Ishikawa (cell line): ENCODE data around the gene COL4A2.

Experiments used
- CEBPB ChIP-seq: IDR thresholded peaks from 2 replicates; pipeline ENCODE4 v1.6.1; 2012
- CREB1 ChIP-seq: IDR thresholded peaks from 2 replicates; pipeline ENCODE4 v1.6.1; 2012; ENCODE audit warnings: low read depth
- EGR1 ChIP-seq: IDR thresholded peaks from 2 replicates; pipeline ENCODE4 v1.6.1; 2012
- EP300 ChIP-seq: IDR thresholded peaks from 2 replicates; pipeline ENCODE4 v1.6.1; 2012; ENCODE audit warnings: borderline replicate concordance
- FOXM1 ChIP-seq: IDR thresholded peaks from 2 replicates; pipeline ENCODE4 v1.6.1; 2012; ENCODE audit warnings: low read depth, borderline replicate concordance
- NFIC ChIP-seq: IDR thresholded peaks from 2 replicates; pipeline ENCODE4 v1.6.1; 2012
- RAD21 ChIP-seq: IDR thresholded peaks from 2 replicates; pipeline ENCODE4 v1.6.1; 2012; ENCODE audit warnings: low read depth
- TAF1 ChIP-seq: IDR thresholded peaks from 2 replicates; pipeline ENCODE4 v1.6.1; 2012; ENCODE audit warnings: low read depth, mild to moderate bottlenecking
- TCF12 ChIP-seq: IDR thresholded peaks from 2 replicates; pipeline ENCODE4 v1.6.1; 2012; ENCODE audit warnings: low read depth
- TEAD4 ChIP-seq: IDR thresholded peaks from 2 replicates; pipeline ENCODE4 v1.6.1; 2012
- USF1 ChIP-seq: IDR thresholded peaks from 2 replicates; pipeline ENCODE4 v1.6.1; 2012
- YY1 ChIP-seq: IDR thresholded peaks from 2 replicates; pipeline ENCODE4 v1.6.1; 2012; ENCODE audit warnings: low read depth
- ZBTB7A ChIP-seq: IDR thresholded peaks from 2 replicates; pipeline ENCODE4 v1.6.1; 2012; ENCODE audit warnings: low read depth
- TF ChIP-seq, protein P1 (sequence below): IDR thresholded peaks from 2 replicates; pipeline ENCODE4 v1.6.1; 2012
- TF ChIP-seq, protein P2 (sequence below): IDR thresholded peaks from 2 replicates; pipeline ENCODE4 v1.6.1; 2012; ENCODE audit warnings: low read depth, mild to moderate bottlenecking

COL4A2 gene

DNA sequence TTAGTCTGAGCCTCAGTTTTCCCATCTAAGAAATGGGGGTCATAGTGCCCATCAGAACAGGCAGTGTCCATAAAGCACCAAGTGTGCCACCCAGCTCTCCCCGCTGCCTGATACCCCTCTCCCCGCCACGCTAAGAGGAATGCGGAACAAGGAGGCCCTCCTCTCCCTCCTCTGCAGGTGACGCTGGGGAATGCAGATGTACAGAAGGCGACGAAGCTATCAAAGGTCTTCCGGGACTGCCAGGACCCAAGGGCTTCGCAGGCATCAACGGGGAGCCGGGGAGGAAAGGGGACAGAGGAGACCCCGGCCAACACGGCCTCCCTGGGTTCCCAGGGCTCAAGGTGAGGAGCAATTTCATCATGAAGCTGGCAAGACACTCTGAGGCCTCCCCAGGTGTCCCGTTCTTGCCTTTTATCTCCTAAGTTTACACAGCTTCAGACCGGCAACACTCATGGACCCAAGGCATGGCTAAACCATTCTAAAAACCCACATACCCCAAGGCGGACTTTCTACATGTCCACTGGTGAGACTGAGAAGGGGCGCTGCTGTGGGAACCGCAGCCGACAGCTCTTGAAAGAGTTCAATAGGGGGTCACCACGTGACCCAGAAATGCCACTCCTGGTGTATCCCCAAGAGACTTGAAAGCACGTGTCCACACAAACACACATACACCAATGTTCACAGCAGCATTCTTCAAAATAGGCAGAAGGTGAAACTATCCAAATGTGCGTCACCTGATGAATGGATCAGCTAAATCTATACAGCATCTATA, 151.7 kb downstream of the COL4A2 start:
- TF ChIP-seq EGR1 (no peak), EP300 (no peak), USF1 (no peak), RAD21 (no peak), ZBTB7A (no peak), TEAD4 (no peak), YY1 (no peak), CREB1 (no peak), TAF1 (no peak), NFIC (no peak), CEBPB (no peak), TCF12 (no peak), FOXM1 (no peak)
- TF ChIP-seq, protein P1, sequence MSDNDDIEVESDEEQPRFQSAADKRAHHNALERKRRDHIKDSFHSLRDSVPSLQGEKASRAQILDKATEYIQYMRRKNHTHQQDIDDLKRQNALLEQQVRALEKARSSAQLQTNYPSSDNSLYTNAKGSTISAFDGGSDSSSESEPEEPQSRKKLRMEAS = no peak
- TF ChIP-seq, protein P2, sequence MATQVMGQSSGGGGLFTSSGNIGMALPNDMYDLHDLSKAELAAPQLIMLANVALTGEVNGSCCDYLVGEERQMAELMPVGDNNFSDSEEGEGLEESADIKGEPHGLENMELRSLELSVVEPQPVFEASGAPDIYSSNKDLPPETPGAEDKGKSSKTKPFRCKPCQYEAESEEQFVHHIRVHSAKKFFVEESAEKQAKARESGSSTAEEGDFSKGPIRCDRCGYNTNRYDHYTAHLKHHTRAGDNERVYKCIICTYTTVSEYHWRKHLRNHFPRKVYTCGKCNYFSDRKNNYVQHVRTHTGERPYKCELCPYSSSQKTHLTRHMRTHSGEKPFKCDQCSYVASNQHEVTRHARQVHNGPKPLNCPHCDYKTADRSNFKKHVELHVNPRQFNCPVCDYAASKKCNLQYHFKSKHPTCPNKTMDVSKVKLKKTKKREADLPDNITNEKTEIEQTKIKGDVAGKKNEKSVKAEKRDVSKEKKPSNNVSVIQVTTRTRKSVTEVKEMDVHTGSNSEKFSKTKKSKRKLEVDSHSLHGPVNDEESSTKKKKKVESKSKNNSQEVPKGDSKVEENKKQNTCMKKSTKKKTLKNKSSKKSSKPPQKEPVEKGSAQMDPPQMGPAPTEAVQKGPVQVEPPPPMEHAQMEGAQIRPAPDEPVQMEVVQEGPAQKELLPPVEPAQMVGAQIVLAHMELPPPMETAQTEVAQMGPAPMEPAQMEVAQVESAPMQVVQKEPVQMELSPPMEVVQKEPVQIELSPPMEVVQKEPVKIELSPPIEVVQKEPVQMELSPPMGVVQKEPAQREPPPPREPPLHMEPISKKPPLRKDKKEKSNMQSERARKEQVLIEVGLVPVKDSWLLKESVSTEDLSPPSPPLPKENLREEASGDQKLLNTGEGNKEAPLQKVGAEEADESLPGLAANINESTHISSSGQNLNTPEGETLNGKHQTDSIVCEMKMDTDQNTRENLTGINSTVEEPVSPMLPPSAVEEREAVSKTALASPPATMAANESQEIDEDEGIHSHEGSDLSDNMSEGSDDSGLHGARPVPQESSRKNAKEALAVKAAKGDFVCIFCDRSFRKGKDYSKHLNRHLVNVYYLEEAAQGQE = no peak

GRCh38 chr13:110462091-110462490, 155.0 kb downstream of the COL4A2 start:
- TF ChIP-seq EGR1 = no peak

GRCh38 chr13:110463156-110463555, 156.1 kb downstream of the COL4A2 start:
- TF ChIP-seq YY1 (no peak), EGR1 (no peak), RAD21 (no peak), ZBTB7A (no peak), TEAD4 (no peak), EP300 (no peak), FOXM1 (no peak), USF1 (no peak), NFIC (no peak), CEBPB (no peak), TCF12 (no peak), CREB1 (no peak), TAF1 (no peak)
- TF ChIP-seq, protein P2 = no peak
- TF ChIP-seq, protein P1 = no peak

DNA sequence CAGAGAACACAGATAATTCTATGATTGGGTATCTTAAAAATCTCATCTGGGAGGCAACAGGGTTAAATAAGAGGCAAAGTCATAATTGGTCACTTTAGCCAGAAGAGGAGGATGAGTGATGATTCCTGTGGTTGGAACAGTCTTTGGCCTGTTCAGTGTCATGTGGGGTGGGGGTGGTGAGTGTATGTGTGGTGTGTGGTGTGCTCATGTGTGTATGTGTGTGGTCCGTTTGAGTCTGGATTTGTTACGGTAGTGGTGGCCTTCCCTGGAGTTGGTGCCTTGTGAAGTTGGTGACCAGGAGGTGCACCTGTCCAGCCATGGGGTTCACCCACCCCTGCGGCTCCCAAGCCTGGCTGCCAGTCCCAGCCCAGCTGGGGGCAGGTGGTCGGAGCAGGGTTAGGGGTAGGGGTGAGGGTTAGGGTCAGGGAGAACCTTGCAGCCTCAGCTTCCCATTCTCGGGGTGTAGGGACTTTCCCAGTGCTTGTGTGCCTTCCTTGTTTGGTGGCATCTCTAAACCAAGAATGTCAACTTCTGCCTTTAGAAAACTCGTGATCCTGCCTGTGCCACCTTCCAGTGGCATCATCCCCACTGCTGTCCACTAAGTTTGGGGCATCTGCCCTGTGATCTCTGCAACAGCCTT, 156.9 kb downstream of the COL4A2 start:
- TF ChIP-seq TCF12 (no peak), EP300 (no peak), EGR1 (no peak), YY1 (no peak), RAD21 (no peak), USF1 (no peak), ZBTB7A (no peak), CREB1 (no peak)
- TF ChIP-seq, protein P2 = no peak
